Tibial nerve (tissue), 4 donors: ENCODE results near the gene C6orf15. TPM values are rescaled to one million over a fixed set of nuclear protein-coding genes. Genes with fewer than 3 reads are reported as not detected.

ENCODE experiments used
- DNase-seq, 2 donors: peaks; one replicate each; pipeline ENCODE4 v3.0.0-alpha.2; 2019; ENCODE audit warnings: low spot score in 2 of 2
- H3K27ac ChIP-seq, 4 donors: fragments of 200-600 bp; sonication (generic) in 3 of 4; one replicate each; pipeline ENCODE4 v1.5.1; 2017 to 2019; ENCODE audit warnings: mild to moderate bottlenecking in 1 of 4
- H3K27me3 ChIP-seq, 2 donors: fragments of 200-600 bp; sonication (generic) in 1 of 2; one replicate each; pipeline versions ENCODE4 v1.5.1 to v1.6.0; 2017 to 2019
- H3K36me3 ChIP-seq, 3 donors: fragments of 200-600 bp; sonication (generic); one replicate each; pipeline ENCODE4 v1.5.1; 2018 to 2019
- H3K4me1 ChIP-seq, 4 donors: fragments of 200-600 bp; sonication (generic) in 3 of 4; one replicate each; pipeline ENCODE4 v1.5.1; 2017 to 2019
- H3K4me3 ChIP-seq, 4 donors: fragments of 200-600 bp; sonication (generic) in 3 of 4; one replicate each; pipeline ENCODE4 v1.5.1; 2017 to 2019; ENCODE audit warnings: mild to moderate bottlenecking in 1 of 4, moderate library complexity in 1 of 4
- H3K9me3 ChIP-seq, 4 donors: fragments of 200-600 bp; sonication (generic) in 3 of 4; one replicate each; pipeline ENCODE4 v1.5.1; 2017 to 2019
- CTCF ChIP-seq, 5 experiments: fragments of 200-600 bp in 3 of 5; fragments of 450-650 bp in 2 of 5; sonication (generic) in 3 of 5; IDR thresholded peaks; one replicate each; pipeline ENCODE4 v1.5.1; 2016 to 2019; ENCODE audit warnings: antibody characterized with exemption in 5 of 5, mild to moderate bottlenecking in 3 of 5, moderate library complexity in 2 of 5
- EP300 ChIP-seq, 2 donors: sonication (generic); formaldehyde crosslinking; IDR thresholded peaks; one replicate each; pipeline ENCODE4 v1.6.1; 2017; ENCODE audit warnings: antibody characterized with exemption in 2 of 2, mild to moderate bottlenecking in 1 of 2
- POLR2A ChIP-seq, 2 donors: fragments of 450-650 bp; IDR thresholded peaks; one replicate each; pipeline ENCODE4 v1.6.1; 2017; ENCODE audit warnings: antibody characterized with exemption in 2 of 2, mild to moderate bottlenecking in 2 of 2, moderate library complexity in 2 of 2
- WGBS, 2 donors: methylation state at CpG; one replicate each; pipeline ENCODE4 v1.1.5; 2018; 5-methylcytosine and 5-hydroxymethylcytosine counted together
- total RNA-seq, 4 donors: library from RNA; depleted of rRNA; stranded (reverse); fragments of >200 nt; gene quantifications; one replicate each; pipeline ENCODE4 v1.1.0, GENCODE V29; 2016

Gene C6orf15
- total RNA-seq, 4 donors from 2014 or later: not detected

GRCh38 chr6:31114541-31114878 is 2.1 kb upstream of the C6orf15 start, which contains the start of gene PSORS1C1:
Gene PSORS1C1 (plus strand): TSS chr6:31114800. CDS start chr6:31129633, 14,833 bp downstream.
- H3K27me3 ChIP-seq: no peaks in the 10 kb centered on the region
- peak within 1 kb of the TSS in 2 of 4 donors; percentile 10 to 33 for H3K4me3 ChIP-seq
- TF ChIP-seq POLR2A (IDR thresholded peaks at IDR 0.05) (no peak), EP300 (IDR thresholded peaks at IDR 0.05) (peak in 1 of 2 donors; percentile 47), CTCF (IDR thresholded peaks at IDR 0.05) (no peak)
- peak within 1 kb of the TSS; percentile 22 to 79 (median 69) for H3K27ac ChIP-seq
- no peaks in the 10 kb centered on the region for H3K36me3 ChIP-seq
- peak; percentile 33 to 66 for DNase-seq
- peaks cover 0 to 40% (median 15%) of the 10 kb centered on the region in 4 donors for H3K4me1 ChIP-seq
- WGBS, 2 donors: 16 to 23% methylated on average over 3 of the region's 3 CpGs
- H3K9me3 ChIP-seq: no peaks in the 10 kb centered on the region

GRCh38 chr6:31113861-31114540 is 1.6 kb upstream of the C6orf15 start:
- TF ChIP-seq POLR2A (IDR thresholded peaks at IDR 0.05): no peak
- DNase-seq: no peak
- Histone ChIP-seq H3K27me3 (no peaks in the 10 kb centered on the region), H3K4me1 (peaks cover 0 to 40% (median 15%) of the 10 kb centered on the region in 4 donors), H3K4me3 (no peak overlapping the region), H3K36me3 (no peaks in the 10 kb centered on the region), H3K27ac (peak overlapping the region in 3 of 4 donors; percentile 61 to 79 (median 77)), H3K9me3 (no peaks in the 10 kb centered on the region)
- 67 to 74% methylated on average over 7 of the region's 7 CpGs for WGBS, 2 donors

GRCh38 chr6:31111712-31112111 is 663 bp downstream of the C6orf15 start:
- Histone ChIP-seq H3K4me3 (no peak overlapping the region), H3K27me3 (no peaks in the 10 kb centered on the region), H3K4me1 (peaks cover 0 to 27% (median 15%) of the 10 kb centered on the region in 4 donors), H3K9me3 (no peaks in the 10 kb centered on the region), H3K27ac (no peak overlapping the region), H3K36me3 (no peaks in the 10 kb centered on the region)
- 90 to 91% methylated on average over 13 of the region's 13 CpGs for WGBS, 2 donors
- no peak for DNase-seq
- TF ChIP-seq EP300 (IDR thresholded peaks at IDR 0.05) (no peak), POLR2A (IDR thresholded peaks at IDR 0.05) (no peak), CTCF (IDR thresholded peaks at IDR 0.05) (no peak)

- no peak for TF ChIP-seq CTCF (IDR thresholded peaks at IDR 0.05)
- no peak for TF ChIP-seq EP300 (IDR thresholded peaks at IDR 0.05)
- no peak for TF ChIP-seq POLR2A (IDR thresholded peaks at IDR 0.05)
- DNase-seq: no peak
- peaks cover 0 to 21% (median 15%) of the 10 kb centered on the region in 4 donors for H3K4me1 ChIP-seq
- no peak overlapping the region for H3K27ac ChIP-seq
- no peaks in the 10 kb centered on the region for H3K36me3 ChIP-seq
- H3K9me3 ChIP-seq: no peaks in the 10 kb centered on the region
- no peak overlapping the region for H3K4me3 ChIP-seq
- 61 to 63% methylated on average over 11 of the region's 11 CpGs for WGBS, 2 donors
- no peaks in the 10 kb centered on the region for H3K27me3 ChIP-seq
Measured at GRCh38 chr6:31110825-31111582, 1.4 kb downstream of the C6orf15 start.

- no peak overlapping the region for H3K4me3 ChIP-seq
- WGBS, 2 donors: 71 to 79% methylated on average over 4 of the region's 4 CpGs
- no peak for DNase-seq
- no peak for TF ChIP-seq EP300 (IDR thresholded peaks at IDR 0.05)
- TF ChIP-seq CTCF (IDR thresholded peaks at IDR 0.05): no peak
- no peak for TF ChIP-seq POLR2A (IDR thresholded peaks at IDR 0.05)
- no peaks in the 10 kb centered on the region for H3K27me3 ChIP-seq
- no peaks in the 10 kb centered on the region for H3K36me3 ChIP-seq
- H3K9me3 ChIP-seq: no peaks in the 10 kb centered on the region
- no peaks in the 10 kb centered on the region for H3K4me1 ChIP-seq
- H3K27ac ChIP-seq: no peak overlapping the region
Measured at GRCh38 chr6:31107052-31107451, 5.3 kb downstream of the C6orf15 start.
